RWPE1 (cell line): ENCODE measurements around the gene SFMBT2.
"Not testable (repeated sequence)": the region's sequence is repeated elsewhere in the genome, so short reads cannot be mapped to it uniquely, and the experiment has no call there.

Source experiments
- CTCF ChIA-PET: fragments of 350-600 bp; sonication (Branson Sonifier 250); formaldehyde crosslinking; extraction: SDS; loops from one replicate; lab custom pipeline; 2021; lab: Yijun Ruan, JAX
- POLR2A ChIA-PET: fragments of 400-600 bp; formaldehyde crosslinking; extraction: SDS; loops from one replicate; lab custom pipeline; 2020; ENCODE audit warnings: antibody characterized with exemption; ENCODE audit not compliant: low non-redundant PET; lab: Yijun Ruan, JAX
- DNase-seq: peaks from one replicate; pipeline ENCODE4 v3.0.0; 2012; ENCODE audit warnings: low spot score
- H3K27ac ChIP-seq: fragments of 450-650 bp; 2 replicates; pipeline ENCODE4 v1.5.1; 2017
- TF ChIP-seq, protein P1 (sequence below): fragments of 450-650 bp; conservative IDR thresholded peaks from 2 replicates; pipeline ENCODE4 v1.5.1; 2017; ENCODE audit warnings: low read depth, mild to moderate bottlenecking

SFMBT2 gene

DNA sequence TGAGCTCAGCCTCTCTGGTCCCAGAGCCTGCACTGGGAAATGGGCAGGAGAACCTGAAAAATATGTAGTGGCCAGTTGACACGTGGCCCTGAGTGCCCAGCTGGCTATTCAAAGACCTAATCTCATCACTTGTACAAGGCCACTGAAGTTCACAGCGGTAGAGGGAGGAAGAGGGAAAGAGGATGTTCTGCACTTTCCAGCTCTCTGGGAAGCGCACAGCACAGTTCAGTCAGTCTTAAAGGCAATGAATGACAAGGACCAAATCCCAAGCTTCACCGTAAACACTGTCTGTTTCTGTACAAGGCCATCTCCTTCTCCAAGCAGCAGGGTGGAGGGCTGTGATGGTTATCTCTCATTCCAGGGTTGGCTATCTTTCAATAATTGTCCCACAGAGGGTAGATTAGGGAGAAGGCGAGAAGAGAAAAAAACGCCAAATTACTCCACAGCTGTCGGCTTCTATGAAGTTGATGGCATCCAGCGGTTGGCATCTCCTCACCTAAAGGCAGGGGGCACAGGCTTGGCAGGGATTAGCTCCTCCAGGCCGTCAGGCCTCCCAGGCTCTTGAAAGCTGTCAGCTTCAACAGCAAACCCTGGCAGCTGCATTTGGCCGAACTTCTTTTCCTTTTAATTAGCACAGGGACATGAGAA, 10.6 kb downstream of the SFMBT2 start:
- CTCF ChIA-PET: interaction anchor here (0.6 kb wide), 1 partner anchor 20 kb away, joined by 3 read pairs; no protein-coding TSS in a partner anchor
- POLR2A ChIA-PET: no interaction called here
- TF ChIP-seq, protein P1, sequence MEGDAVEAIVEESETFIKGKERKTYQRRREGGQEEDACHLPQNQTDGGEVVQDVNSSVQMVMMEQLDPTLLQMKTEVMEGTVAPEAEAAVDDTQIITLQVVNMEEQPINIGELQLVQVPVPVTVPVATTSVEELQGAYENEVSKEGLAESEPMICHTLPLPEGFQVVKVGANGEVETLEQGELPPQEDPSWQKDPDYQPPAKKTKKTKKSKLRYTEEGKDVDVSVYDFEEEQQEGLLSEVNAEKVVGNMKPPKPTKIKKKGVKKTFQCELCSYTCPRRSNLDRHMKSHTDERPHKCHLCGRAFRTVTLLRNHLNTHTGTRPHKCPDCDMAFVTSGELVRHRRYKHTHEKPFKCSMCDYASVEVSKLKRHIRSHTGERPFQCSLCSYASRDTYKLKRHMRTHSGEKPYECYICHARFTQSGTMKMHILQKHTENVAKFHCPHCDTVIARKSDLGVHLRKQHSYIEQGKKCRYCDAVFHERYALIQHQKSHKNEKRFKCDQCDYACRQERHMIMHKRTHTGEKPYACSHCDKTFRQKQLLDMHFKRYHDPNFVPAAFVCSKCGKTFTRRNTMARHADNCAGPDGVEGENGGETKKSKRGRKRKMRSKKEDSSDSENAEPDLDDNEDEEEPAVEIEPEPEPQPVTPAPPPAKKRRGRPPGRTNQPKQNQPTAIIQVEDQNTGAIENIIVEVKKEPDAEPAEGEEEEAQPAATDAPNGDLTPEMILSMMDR: no peak
- no peak for DNase-seq
- no peak overlapping the region for H3K27ac ChIP-seq

DNA sequence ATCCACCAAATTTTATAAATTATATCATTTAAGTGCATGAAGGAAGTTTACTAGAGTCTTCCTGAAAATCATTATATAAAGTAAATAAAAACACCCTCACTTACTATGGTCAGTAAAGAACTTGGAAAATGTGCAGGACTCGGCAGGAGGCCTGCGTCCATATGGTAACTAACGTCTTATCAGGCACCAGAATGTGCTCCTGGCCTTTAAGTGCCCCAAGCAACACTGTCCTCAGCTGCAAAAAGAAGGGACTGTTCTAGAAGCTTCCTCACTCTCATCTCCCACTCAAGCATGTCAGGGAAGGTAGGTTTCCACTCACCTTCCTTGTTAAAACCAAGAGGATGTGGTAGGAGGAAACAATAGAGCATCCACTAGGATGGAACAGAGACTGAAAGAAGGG, 11.3 kb downstream of the SFMBT2 start:
- H3K27ac ChIP-seq: no peak overlapping the region
- no peak for DNase-seq
- TF ChIP-seq, protein P1: no peak
- CTCF ChIA-PET: interaction anchor here (0.6 to 1.2 kb wide), 2 partner anchors 9 to 19 kb away, joined by 3 to 5 read pairs; no protein-coding TSS in a partner anchor
- POLR2A ChIA-PET: no interaction called here

DNA sequence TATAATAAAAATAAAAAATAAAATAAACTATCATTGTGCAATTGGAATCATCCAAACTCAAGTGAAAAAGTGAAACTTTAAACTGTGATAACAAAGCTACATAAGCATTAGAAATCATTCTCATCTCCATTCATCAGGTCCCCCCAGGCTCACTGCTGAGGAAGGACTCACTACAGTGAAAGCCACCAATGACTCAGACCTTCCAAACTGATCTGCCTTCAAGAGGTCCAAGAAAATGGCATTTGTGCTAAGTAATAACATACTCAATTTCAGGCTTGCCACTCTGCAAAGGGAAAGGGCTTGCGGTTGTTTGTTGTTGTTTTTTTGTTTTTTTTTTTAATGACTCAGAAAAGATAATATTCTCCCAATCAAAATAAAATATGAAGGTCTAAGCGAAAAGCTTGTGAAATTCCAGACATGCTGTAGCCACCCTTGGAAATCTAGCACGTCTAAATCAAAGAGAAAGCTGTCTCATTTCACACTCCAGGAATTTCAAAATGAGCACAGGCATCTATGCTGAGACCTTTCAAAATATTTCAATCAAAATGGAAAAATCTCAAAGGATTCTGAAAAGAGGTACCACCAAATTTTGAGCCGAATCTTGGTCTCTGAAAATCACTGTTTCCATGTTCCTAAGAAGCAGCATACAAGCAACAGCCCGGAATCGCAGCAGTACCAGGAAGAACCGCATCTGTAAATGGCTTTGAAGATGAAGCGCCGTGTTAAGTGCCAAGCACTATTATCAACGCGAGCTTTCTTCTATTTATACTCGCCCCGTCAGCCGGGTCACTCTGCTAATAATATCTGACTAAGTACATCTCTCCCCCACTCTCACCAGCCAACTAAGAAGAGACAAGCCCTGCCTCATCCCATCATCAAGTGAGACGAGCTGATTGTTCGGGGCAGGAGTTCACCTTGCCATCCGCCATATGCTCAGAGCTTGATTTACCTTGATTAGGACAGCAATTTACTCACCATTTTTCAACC, 13.5 kb downstream of the SFMBT2 start:
- no peak overlapping the region for H3K27ac ChIP-seq
- TF ChIP-seq, protein P1: no peak
- ChIA-PET CTCF (no interaction called here), POLR2A (no interaction called here)
- DNase-seq: no peak

DNA sequence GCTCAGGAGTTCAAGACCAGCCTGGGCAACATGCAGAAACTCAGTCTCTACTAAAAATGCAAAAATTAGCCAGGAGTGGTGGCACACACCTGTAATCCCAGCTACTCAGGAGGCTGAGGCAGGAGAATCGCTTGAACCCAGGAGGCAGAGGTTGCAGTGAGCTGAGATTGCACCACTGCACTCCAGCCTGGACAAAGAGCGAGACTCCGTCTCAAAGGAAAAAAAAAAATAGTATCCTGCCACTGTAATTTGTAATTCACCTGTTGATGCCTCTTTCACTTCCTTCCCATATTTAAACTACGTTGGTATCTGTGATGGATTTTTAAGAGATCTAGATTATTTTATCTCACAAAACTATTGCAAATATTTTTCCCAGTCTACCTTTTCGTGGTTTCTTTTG, 18.5 kb downstream of the SFMBT2 start:
- DNase-seq, CTCF ChIA-PET, H3K27ac ChIP-seq, POLR2A ChIA-PET: not testable (repeated sequence)

GRCh38 chr10:7391748-7392147, 19.1 kb downstream of the SFMBT2 start:
- no peak overlapping the region for H3K27ac ChIP-seq
- DNase-seq: no peak
- TF ChIP-seq, protein P1: no peak
- CTCF ChIA-PET: no interaction called here
- POLR2A ChIA-PET: no interaction called here

GRCh38 chr10:7390689-7391110, 20.1 kb downstream of the SFMBT2 start:
- H3K27ac ChIP-seq, POLR2A ChIA-PET, DNase-seq, CTCF ChIA-PET: not testable (repeated sequence)

GRCh38 chr10:7389844-7390243, 21.0 kb downstream of the SFMBT2 start:
- POLR2A ChIA-PET: no interaction called here
- CTCF ChIA-PET: no interaction called here
- H3K27ac ChIP-seq: no peak overlapping the region
- no peak for DNase-seq
- TF ChIP-seq, protein P1: no peak
